Measurements from ENCODE around the gene RNF144B. TPM values are rescaled to one million over a fixed set of nuclear protein-coding genes. Genes with fewer than 3 reads are reported as not detected.
"Not testable (repeated sequence)": the region's sequence is repeated elsewhere in the genome, so short reads cannot be mapped to it uniquely, and the experiment has no call there.

RNF144B gene
- total and polyA plus RNA-seq, 2 donors, result 6.1 to 24.1 TPM

GRCh38 chr6:18409602-18410001, 22.5 kb downstream of the RNF144B start:
- H3K27me3 ChIP-seq (ENCODE audit: control insufficient read depth in 2 of 2, insufficient read depth in 1 of 2, low read length in 1 of 2); DNase-seq (ENCODE audit: low read depth in 6 of 9, low spot score in 9 of 9); H3K9me3 ChIP-seq (ENCODE audit: control insufficient read depth in 2 of 2, insufficient read depth in 1 of 2, low read length in 1 of 2); H3K4me1 ChIP-seq (ENCODE audit: control insufficient read depth in 2 of 2, insufficient read depth in 2 of 2, low read length in 2 of 2); H3K4me3 ChIP-seq (ENCODE audit: low read length in 2 of 2); H3K27ac ChIP-seq (ENCODE audit: low read depth in 1 of 2, low read length in 1 of 2); H3K36me3 ChIP-seq (ENCODE audit: control insufficient read depth in 2 of 2, insufficient read depth in 2 of 2, low read length in 1 of 2): not testable (repeated sequence)
- WGBS, result 98% methylated on average over 11 of the region's 11 CpGs

GRCh38 chr6:18410412-18410811, 23.3 kb downstream of the RNF144B start:
- H3K4me3 ChIP-seq (ENCODE audit: low read length in 2 of 2), result no peak overlapping the region
- no peaks in the 10 kb centered on the region for H3K9me3 ChIP-seq (ENCODE audit: control insufficient read depth in 2 of 2, insufficient read depth in 1 of 2, low read length in 1 of 2)
- no peak overlapping the region for H3K27ac ChIP-seq (ENCODE audit: low read depth in 1 of 2, low read length in 1 of 2)
- no peaks in the 10 kb centered on the region for H3K36me3 ChIP-seq (ENCODE audit: control insufficient read depth in 2 of 2, insufficient read depth in 2 of 2, low read length in 1 of 2)
- 77% methylated on average over 3 of the region's 3 CpGs for WGBS
- no peaks in the 10 kb centered on the region for H3K4me1 ChIP-seq (ENCODE audit: control insufficient read depth in 2 of 2, insufficient read depth in 2 of 2, low read length in 2 of 2)
- no peaks in the 10 kb centered on the region for H3K27me3 ChIP-seq (ENCODE audit: control insufficient read depth in 2 of 2, insufficient read depth in 1 of 2, low read length in 1 of 2)
- DNase-seq (ENCODE audit: low read depth in 6 of 9, low spot score in 9 of 9), result no peak

- Histone ChIP-seq H3K9me3 (ENCODE audit: control insufficient read depth in 2 of 2, insufficient read depth in 1 of 2, low read length in 1 of 2) (no peaks in the 10 kb centered on the region), H3K27ac (ENCODE audit: low read depth in 1 of 2, low read length in 1 of 2) (no peak overlapping the region), H3K27me3 (ENCODE audit: control insufficient read depth in 2 of 2, insufficient read depth in 1 of 2, low read length in 1 of 2) (no peaks in the 10 kb centered on the region), H3K4me1 (ENCODE audit: control insufficient read depth in 2 of 2, insufficient read depth in 2 of 2, low read length in 2 of 2) (no peaks in the 10 kb centered on the region), H3K4me3 (ENCODE audit: low read length in 2 of 2) (no peak overlapping the region), H3K36me3 (ENCODE audit: control insufficient read depth in 2 of 2, insufficient read depth in 2 of 2, low read length in 1 of 2) (no peaks in the 10 kb centered on the region)
- WGBS, result 23% methylated on average over 1 of the region's 1 CpG
- DNase-seq (ENCODE audit: low read depth in 6 of 9, low spot score in 9 of 9), result no peak
Measured at GRCh38 chr6:18412068-18412467, 24.9 kb downstream of the RNF144B start.

- WGBS, result 94% methylated on average over 1 of the region's 1 CpG
- Histone ChIP-seq H3K27me3 (ENCODE audit: control insufficient read depth in 2 of 2, insufficient read depth in 1 of 2, low read length in 1 of 2) (no peaks in the 10 kb centered on the region), H3K9me3 (ENCODE audit: control insufficient read depth in 2 of 2, insufficient read depth in 1 of 2, low read length in 1 of 2) (no peaks in the 10 kb centered on the region), H3K36me3 (ENCODE audit: control insufficient read depth in 2 of 2, insufficient read depth in 2 of 2, low read length in 1 of 2) (no peaks in the 10 kb centered on the region), H3K4me3 (ENCODE audit: low read length in 2 of 2) (no peak overlapping the region), H3K27ac (ENCODE audit: low read depth in 1 of 2, low read length in 1 of 2) (no peak overlapping the region), H3K4me1 (ENCODE audit: control insufficient read depth in 2 of 2, insufficient read depth in 2 of 2, low read length in 2 of 2) (no peaks in the 10 kb centered on the region)
- DNase-seq (ENCODE audit: low read depth in 6 of 9, low spot score in 9 of 9), result no peak
Measured at GRCh38 chr6:18412644-18413043, 25.5 kb downstream of the RNF144B start.

- H3K9me3 ChIP-seq (ENCODE audit: control insufficient read depth in 2 of 2, insufficient read depth in 1 of 2, low read length in 1 of 2), result no peaks in the 10 kb centered on the region
- H3K27me3 ChIP-seq (ENCODE audit: control insufficient read depth in 2 of 2, insufficient read depth in 1 of 2, low read length in 1 of 2), result no peaks in the 10 kb centered on the region
- no peak overlapping the region for H3K4me3 ChIP-seq (ENCODE audit: low read length in 2 of 2)
- H3K4me1 ChIP-seq (ENCODE audit: control insufficient read depth in 2 of 2, insufficient read depth in 2 of 2, low read length in 2 of 2), result no peaks in the 10 kb centered on the region
- DNase-seq (ENCODE audit: low read depth in 6 of 9, low spot score in 9 of 9), result no peak
- no peak overlapping the region for H3K27ac ChIP-seq (ENCODE audit: low read depth in 1 of 2, low read length in 1 of 2)
- H3K36me3 ChIP-seq (ENCODE audit: control insufficient read depth in 2 of 2, insufficient read depth in 2 of 2, low read length in 1 of 2), result no peaks in the 10 kb centered on the region
- WGBS, result 97% methylated on average over 4 of the region's 4 CpGs
Measured at GRCh38 chr6:18413381-18413780, 26.2 kb downstream of the RNF144B start.

DNA sequence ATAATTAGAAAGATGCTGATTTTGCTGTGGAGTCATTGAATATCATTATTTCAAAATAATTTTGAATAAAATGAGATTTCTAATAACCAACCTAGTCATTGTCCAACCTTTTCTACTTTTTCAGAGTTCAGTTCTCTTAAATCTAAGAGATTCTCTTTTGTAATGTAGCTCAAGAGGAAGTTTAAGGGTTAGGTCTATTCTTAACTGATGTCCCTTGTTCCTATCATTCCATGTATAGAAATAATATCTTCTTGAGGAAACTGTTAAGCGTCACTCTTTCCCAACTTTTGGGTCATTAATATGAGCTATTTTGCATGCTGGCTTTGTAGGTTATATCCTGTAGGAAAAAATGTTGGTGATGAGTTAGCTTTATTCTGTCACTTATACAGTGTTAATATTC, 27.0 kb downstream of the RNF144B start:
- no peak overlapping the region for H3K27ac ChIP-seq (ENCODE audit: low read depth in 1 of 2, low read length in 1 of 2)
- WGBS, result 98% methylated on average over 1 of the region's 1 CpG

DNA sequence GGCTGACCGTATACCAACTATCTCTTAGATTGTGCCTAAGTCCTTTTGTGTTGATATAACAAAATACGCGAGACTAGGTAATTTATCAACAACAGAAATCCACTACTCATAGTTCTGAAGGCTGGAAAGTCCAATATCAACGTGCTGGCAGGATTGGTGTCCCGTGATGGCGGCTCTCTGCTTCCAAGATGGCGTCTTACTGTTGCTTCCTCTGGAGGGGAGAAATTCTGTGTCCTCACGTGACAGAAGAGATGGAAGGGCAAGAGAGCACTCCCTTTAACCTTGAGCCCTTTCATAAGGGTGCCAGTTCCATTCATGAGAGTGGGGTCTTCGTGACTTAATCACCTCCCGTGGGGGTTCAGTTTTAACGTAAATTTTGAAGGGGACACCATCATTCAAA, 28.1 kb downstream of the RNF144B start:
- no peak for DNase-seq (ENCODE audit: low read depth in 6 of 9, low spot score in 9 of 9)
- 97% methylated on average over 11 of the region's 11 CpGs for WGBS
- Histone ChIP-seq H3K36me3 (ENCODE audit: control insufficient read depth in 2 of 2, insufficient read depth in 2 of 2, low read length in 1 of 2) (no peaks in the 10 kb centered on the region), H3K4me3 (ENCODE audit: low read length in 2 of 2) (no peak overlapping the region), H3K27me3 (ENCODE audit: control insufficient read depth in 2 of 2, insufficient read depth in 1 of 2, low read length in 1 of 2) (no peaks in the 10 kb centered on the region), H3K9me3 (ENCODE audit: control insufficient read depth in 2 of 2, insufficient read depth in 1 of 2, low read length in 1 of 2) (no peaks in the 10 kb centered on the region), H3K27ac (ENCODE audit: low read depth in 1 of 2, low read length in 1 of 2) (no peak overlapping the region), H3K4me1 (ENCODE audit: control insufficient read depth in 2 of 2, insufficient read depth in 2 of 2, low read length in 2 of 2) (no peaks in the 10 kb centered on the region)

More for the DNA sequence above, 27.0 kb downstream of the RNF144B start:
- H3K36me3 ChIP-seq (ENCODE audit: control insufficient read depth in 2 of 2, insufficient read depth in 2 of 2, low read length in 1 of 2), result no peaks in the 10 kb centered on the region
- H3K27me3 ChIP-seq (ENCODE audit: control insufficient read depth in 2 of 2, insufficient read depth in 1 of 2, low read length in 1 of 2), result no peaks in the 10 kb centered on the region
- H3K9me3 ChIP-seq (ENCODE audit: control insufficient read depth in 2 of 2, insufficient read depth in 1 of 2, low read length in 1 of 2), result no peaks in the 10 kb centered on the region
- no peak overlapping the region for H3K4me3 ChIP-seq (ENCODE audit: low read length in 2 of 2)
- no peak for DNase-seq (ENCODE audit: low read depth in 6 of 9, low spot score in 9 of 9)
- H3K4me1 ChIP-seq (ENCODE audit: control insufficient read depth in 2 of 2, insufficient read depth in 2 of 2, low read length in 2 of 2), result no peaks in the 10 kb centered on the region

GRCh38 chr6:18415671-18416340, 28.7 kb downstream of the RNF144B start:
- no peak for DNase-seq (ENCODE audit: low read depth in 6 of 9, low spot score in 9 of 9)
- no peak overlapping the region for H3K27ac ChIP-seq (ENCODE audit: low read depth in 1 of 2, low read length in 1 of 2)
- H3K4me1 ChIP-seq (ENCODE audit: control insufficient read depth in 2 of 2, insufficient read depth in 2 of 2, low read length in 2 of 2), result no peaks in the 10 kb centered on the region
- H3K36me3 ChIP-seq (ENCODE audit: control insufficient read depth in 2 of 2, insufficient read depth in 2 of 2, low read length in 1 of 2), result no peaks in the 10 kb centered on the region
- no peaks in the 10 kb centered on the region for H3K27me3 ChIP-seq (ENCODE audit: control insufficient read depth in 2 of 2, insufficient read depth in 1 of 2, low read length in 1 of 2)
- WGBS, result 91% methylated on average over 4 of the region's 4 CpGs
- no peaks in the 10 kb centered on the region for H3K9me3 ChIP-seq (ENCODE audit: control insufficient read depth in 2 of 2, insufficient read depth in 1 of 2, low read length in 1 of 2)
- no peak overlapping the region for H3K4me3 ChIP-seq (ENCODE audit: low read length in 2 of 2)

DNA sequence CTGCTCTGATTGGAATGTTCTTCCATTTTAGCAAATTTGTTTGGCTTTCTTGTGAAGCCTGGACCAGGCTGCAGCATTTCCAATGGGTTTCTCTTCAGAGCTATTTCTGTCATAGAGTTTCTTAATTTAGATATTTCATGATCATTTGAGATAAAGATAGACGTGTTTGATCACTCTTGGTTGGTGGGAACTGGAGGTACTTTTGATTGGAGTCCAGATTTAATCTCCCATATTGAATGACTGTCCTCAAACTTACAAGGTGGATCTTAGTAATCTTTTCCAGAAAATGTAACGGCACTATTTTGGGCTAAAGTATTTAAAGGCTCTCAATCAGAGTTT, 29.2 kb downstream of the RNF144B start:
- Histone ChIP-seq H3K4me1 (ENCODE audit: control insufficient read depth in 2 of 2, insufficient read depth in 2 of 2, low read length in 2 of 2) (no peaks in the 10 kb centered on the region), H3K27me3 (ENCODE audit: control insufficient read depth in 2 of 2, insufficient read depth in 1 of 2, low read length in 1 of 2) (no peaks in the 10 kb centered on the region), H3K27ac (ENCODE audit: low read depth in 1 of 2, low read length in 1 of 2) (no peak overlapping the region), H3K9me3 (ENCODE audit: control insufficient read depth in 2 of 2, insufficient read depth in 1 of 2, low read length in 1 of 2) (no peaks in the 10 kb centered on the region), H3K4me3 (ENCODE audit: low read length in 2 of 2) (no peak overlapping the region), H3K36me3 (ENCODE audit: control insufficient read depth in 2 of 2, insufficient read depth in 2 of 2, low read length in 1 of 2) (no peaks in the 10 kb centered on the region)
- DNase-seq (ENCODE audit: low read depth in 6 of 9, low spot score in 9 of 9), result no peak
- 88% methylated on average over 2 of the region's 2 CpGs for WGBS

DNA sequence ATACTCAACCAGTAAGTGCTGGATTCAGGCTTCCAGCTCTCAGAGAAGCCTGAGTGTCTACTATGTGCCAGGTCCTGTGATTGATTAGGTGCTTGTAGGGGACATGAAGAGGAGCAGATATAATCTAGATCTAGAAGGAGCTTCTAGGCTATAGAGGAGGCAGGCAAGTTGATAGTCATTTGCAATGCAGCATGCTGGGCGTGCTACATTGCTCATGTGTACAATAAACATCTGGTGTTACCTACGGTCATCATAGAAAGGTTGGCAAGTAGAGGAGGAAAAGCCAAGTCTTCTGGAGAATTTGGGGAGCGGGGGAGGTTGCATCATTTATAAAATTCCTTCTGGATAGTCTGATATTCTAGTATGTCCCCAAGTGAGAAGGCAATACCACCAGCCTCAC, 33.2 kb downstream of the RNF144B start:
- H3K9me3 ChIP-seq (ENCODE audit: control insufficient read depth in 2 of 2, insufficient read depth in 1 of 2, low read length in 1 of 2), result no peaks in the 10 kb centered on the region
- no peaks in the 10 kb centered on the region for H3K36me3 ChIP-seq (ENCODE audit: control insufficient read depth in 2 of 2, insufficient read depth in 2 of 2, low read length in 1 of 2)
- H3K27ac ChIP-seq (ENCODE audit: low read depth in 1 of 2, low read length in 1 of 2), result no peak overlapping the region
- H3K4me1 ChIP-seq (ENCODE audit: control insufficient read depth in 2 of 2, insufficient read depth in 2 of 2, low read length in 2 of 2), result no peaks in the 10 kb centered on the region
- no peak for DNase-seq (ENCODE audit: low read depth in 6 of 9, low spot score in 9 of 9)
- 93% methylated on average over 3 of the region's 3 CpGs for WGBS
- no peaks in the 10 kb centered on the region for H3K27me3 ChIP-seq (ENCODE audit: control insufficient read depth in 2 of 2, insufficient read depth in 1 of 2, low read length in 1 of 2)
- no peak overlapping the region for H3K4me3 ChIP-seq (ENCODE audit: low read length in 2 of 2)
